ENCODE results near the gene BAZ2B. TPM values are rescaled to one million over a fixed set of nuclear protein-coding genes. Genes with fewer than 3 reads are reported as not detected.

BAZ2B gene
- total RNA-seq, 2 experiments from 2014 or later, result 17.9 to 18.5 TPM

- H3K36me3 Mint-ChIP-seq (ENCODE audit: low read depth), result peaks cover 15% of the 10 kb centered on the region
- intact Hi-C loops (cut with DNase I, micrococcal nuclease), result no loop called here
- H3K4me3 Mint-ChIP-seq, result no peak overlapping the region
- no peak for TF ChIP-seq CTCF (IDR thresholded peaks at IDR 0.05)
- no peaks in the 10 kb centered on the region for H3K27me3 ChIP-seq (ENCODE audit: control insufficient read depth in 1 of 2, insufficient read depth in 2 of 2, low read length in 2 of 2)
- peaks cover 10% of the 10 kb centered on the region for H3K36me3 ChIP-seq (ENCODE audit: insufficient read depth, low read length)
- no peak for ATAC-seq (ENCODE audit: poor library complexity)
- no peaks in the 10 kb centered on the region for H3K9me3 ChIP-seq (ENCODE audit: control insufficient read depth in 1 of 2, insufficient read depth in 1 of 2, low read length in 2 of 2)
- H3K27me3 Mint-ChIP-seq, result no peaks in the 10 kb centered on the region
- H3K27ac ChIP-seq (ENCODE audit: low read depth in 1 of 2, low read length in 2 of 2), result no peak overlapping the region
- POLR2A ChIA-PET, result no interaction called here
- H3K9me3 Mint-ChIP-seq, result no peaks in the 10 kb centered on the region
- H3K27ac Mint-ChIP-seq, result no peak overlapping the region
- H3K4me3 ChIP-seq (ENCODE audit: low read length), result no peak overlapping the region
- no peak for DNase-seq
- H3K4me1 Mint-ChIP-seq (ENCODE audit: low read depth), result no peaks in the 10 kb centered on the region
- H3K4me1 ChIP-seq (ENCODE audit: insufficient read depth, low read length), result no peaks in the 10 kb centered on the region
- CTCF ChIA-PET, result no interaction called here
Observed at GRCh38 chr2:159379181-159379580, 237.2 kb downstream of the BAZ2B start.

- H3K4me3 ChIP-seq (ENCODE audit: low read length), result no peak overlapping the region
- Mint-ChIP-seq H3K9me3 (no peaks in the 10 kb centered on the region), H3K4me1 (ENCODE audit: low read depth) (no peaks in the 10 kb centered on the region), H3K27ac (no peak overlapping the region), H3K36me3 (ENCODE audit: low read depth) (peaks cover 30% of the 10 kb centered on the region), H3K4me3 (no peak overlapping the region), H3K27me3 (no peaks in the 10 kb centered on the region)
- ChIA-PET POLR2A (no interaction called here), CTCF (no interaction called here)
- no peaks in the 10 kb centered on the region for H3K27me3 ChIP-seq (ENCODE audit: control insufficient read depth in 1 of 2, insufficient read depth in 2 of 2, low read length in 2 of 2)
- no peak for TF ChIP-seq CTCF (IDR thresholded peaks at IDR 0.05)
- DNase-seq (no peak), ATAC-seq (ENCODE audit: poor library complexity) (no peak)
- no peaks in the 10 kb centered on the region for H3K9me3 ChIP-seq (ENCODE audit: control insufficient read depth in 1 of 2, insufficient read depth in 1 of 2, low read length in 2 of 2)
- H3K36me3 ChIP-seq (ENCODE audit: insufficient read depth, low read length), result peaks cover 17% of the 10 kb centered on the region
- no peaks in the 10 kb centered on the region for H3K4me1 ChIP-seq (ENCODE audit: insufficient read depth, low read length)
- intact Hi-C loops (cut with DNase I, micrococcal nuclease), result no loop called here
- no peak overlapping the region for H3K27ac ChIP-seq (ENCODE audit: low read depth in 1 of 2, low read length in 2 of 2)
Observed at GRCh38 chr2:159375241-159375640, 241.1 kb downstream of the BAZ2B start.

- H3K27me3 ChIP-seq (ENCODE audit: control insufficient read depth in 1 of 2, insufficient read depth in 2 of 2, low read length in 2 of 2), result no peaks in the 10 kb centered on the region
- CTCF ChIA-PET, result no interaction called here
- Mint-ChIP-seq H3K27me3 (no peaks in the 10 kb centered on the region), H3K4me1 (ENCODE audit: low read depth) (no peaks in the 10 kb centered on the region), H3K9me3 (no peaks in the 10 kb centered on the region), H3K4me3 (no peak overlapping the region), H3K27ac (no peak overlapping the region), H3K36me3 (ENCODE audit: low read depth) (peaks cover 56% of the 10 kb centered on the region)
- H3K27ac ChIP-seq (ENCODE audit: low read depth in 1 of 2, low read length in 2 of 2), result no peak overlapping the region
- TF ChIP-seq CTCF (IDR thresholded peaks at IDR 0.05), result no peak
- ATAC-seq (ENCODE audit: poor library complexity), result no peak
- H3K9me3 ChIP-seq (ENCODE audit: control insufficient read depth in 1 of 2, insufficient read depth in 1 of 2, low read length in 2 of 2), result no peaks in the 10 kb centered on the region
- POLR2A ChIA-PET, result no interaction called here
- intact Hi-C loops (cut with DNase I, micrococcal nuclease), result no loop called here
- H3K4me1 ChIP-seq (ENCODE audit: insufficient read depth, low read length), result no peaks in the 10 kb centered on the region
- no peak overlapping the region for H3K4me3 ChIP-seq (ENCODE audit: low read length)
- no peak for DNase-seq
- H3K36me3 ChIP-seq (ENCODE audit: insufficient read depth, low read length), result peaks cover 27% of the 10 kb centered on the region
Observed at GRCh38 chr2:159371506-159371905, 244.8 kb downstream of the BAZ2B start.
